ENCODE measurements around the gene DGKD.
"Not testable (repeated sequence)": the region's sequence is repeated elsewhere in the genome, so short reads cannot be mapped to it uniquely, and the experiment has no call there.

DNA sequence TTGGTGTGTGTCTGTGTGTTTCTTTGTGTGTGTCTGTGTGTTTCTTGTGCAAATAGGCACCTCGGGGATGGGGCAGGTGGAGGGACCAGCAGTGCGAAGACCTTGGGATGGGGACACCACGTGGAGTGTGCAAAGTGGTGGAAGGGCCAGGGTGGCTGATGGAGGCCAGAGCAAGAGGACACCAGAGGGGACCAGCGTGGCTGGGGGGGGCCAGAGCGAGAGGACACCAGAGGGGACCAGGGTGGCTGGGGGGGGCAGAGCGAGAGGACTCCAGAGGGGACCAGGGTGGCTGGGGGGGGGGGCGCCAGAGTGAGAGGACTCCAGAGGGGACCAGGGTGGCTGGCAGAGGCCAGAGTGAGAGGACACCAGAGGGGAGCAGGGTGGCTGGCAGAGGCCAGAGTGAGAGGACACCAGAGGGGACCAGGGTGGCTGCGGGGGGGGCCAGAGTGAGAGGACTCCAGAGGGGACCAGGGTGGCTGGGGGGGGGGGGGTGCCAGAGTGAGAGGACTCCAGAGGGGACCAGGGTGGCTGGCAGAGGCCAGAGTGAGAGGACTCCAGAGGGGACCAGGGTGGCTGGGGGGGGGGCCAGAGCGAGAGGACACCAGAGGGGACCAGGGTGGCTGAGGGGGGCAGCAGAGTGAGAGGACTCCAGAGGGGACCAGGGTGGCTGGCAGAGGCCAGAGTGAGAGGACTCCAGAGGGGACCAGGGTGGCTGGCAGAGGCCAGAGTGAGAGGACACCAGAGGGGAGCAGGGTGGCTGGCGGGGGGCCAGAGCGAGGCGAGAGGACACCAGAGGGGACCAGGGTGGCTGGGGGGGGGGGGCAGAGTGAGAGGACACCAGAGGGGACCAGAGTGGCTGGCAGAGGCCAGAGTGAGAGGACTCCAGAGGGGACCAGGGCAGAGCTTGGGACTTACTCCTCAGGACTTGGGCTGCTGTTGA is 42.7 kb downstream of the DGKD start:
- TF ChIP-seq CTCF (IDR thresholded peaks at IDR 0.05; ENCODE audit: borderline replicate concordance, extremely low read depth, low read length, poor library complexity, severe bottlenecking); EZH2 (IDR thresholded peaks at IDR 0.05; ENCODE audit: borderline replicate concordance, low read depth, low read length, severe bottlenecking): not testable (repeated sequence)
